Stimulated activated CD4-positive, alpha-beta T cell treated with anti-CD3 and anti-CD28 coated beads, Interleukin-4, amount 100 ng/mL, for 4 hours (primary cell): ENCODE results near the gene CDH6.
"Not testable (repeated sequence)": the region's sequence is repeated elsewhere in the genome, so short reads cannot be mapped to it uniquely, and the experiment has no call there.

Source experiments
- DNase-seq, 2 experiments: peaks; one replicate each; pipeline ENCODE4 v3.0.0-alpha.2; 2020

The CDH6 gene

GRCh38 chr5:31334061-31334860, 140.8 kb downstream of the CDH6 start:
- no peak for DNase-seq

GRCh38 chr5:31335456-31335855, 142.0 kb downstream of the CDH6 start:
- no peak for DNase-seq

- DNase-seq: no peak
These were observed 150.5 kb downstream of the CDH6 start for GRCh38 chr5:31343946-31344345.

GRCh38 chr5:31346896-31347551, 153.5 kb downstream of the CDH6 start:
- no peak for DNase-seq

- no peak for DNase-seq
These were observed 154.0 kb downstream of the CDH6 start for GRCh38 chr5:31347552-31347905.

DNA sequence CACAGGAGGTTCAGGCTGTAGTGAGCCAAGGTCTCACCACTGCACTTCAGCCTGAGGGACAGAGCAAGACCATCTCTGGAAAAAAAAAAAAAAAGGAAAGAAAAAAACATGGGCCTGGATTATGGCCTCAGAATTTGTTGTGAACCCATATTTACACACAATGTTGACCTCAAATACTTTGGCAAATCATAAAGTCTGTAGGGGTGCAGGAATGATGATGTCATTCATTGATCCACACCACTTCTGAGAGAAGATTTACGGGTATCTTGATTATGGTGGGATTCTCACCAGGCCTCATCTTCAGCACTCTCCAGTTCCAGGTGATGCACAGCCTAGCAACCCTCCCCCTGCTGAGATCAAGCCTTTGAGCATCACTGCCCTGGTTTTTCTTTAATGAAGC, 156.9 kb downstream of the CDH6 start:
- DNase-seq: no peak

- no peak for DNase-seq
These were observed 161.9 kb downstream of the CDH6 start for GRCh38 chr5:31355337-31355736.

GRCh38 chr5:31357038-31357437, 163.6 kb downstream of the CDH6 start:
- DNase-seq: no peak

DNA sequence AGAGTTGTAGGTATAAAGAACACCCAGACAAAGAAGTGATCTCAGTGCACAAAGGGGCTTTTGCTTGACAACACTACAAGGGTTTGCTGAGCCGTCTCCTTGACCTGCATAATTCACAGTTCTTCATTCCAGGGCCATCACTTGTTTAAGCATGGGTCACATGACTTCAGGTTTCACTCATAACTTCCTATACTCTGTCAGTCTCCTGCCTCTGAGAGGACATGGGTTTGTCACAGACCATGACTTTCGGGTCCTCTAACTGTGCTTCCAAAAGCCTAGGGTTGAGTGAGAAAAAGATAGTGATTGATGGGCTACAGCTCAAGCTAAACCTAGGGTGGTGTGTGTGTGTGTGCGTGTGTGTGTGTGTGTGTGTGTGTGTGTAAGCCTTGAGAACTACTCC, 166.4 kb downstream of the CDH6 start:
- DNase-seq: no peak

- DNase-seq: no peak
These were observed 167.7 kb downstream of the CDH6 start for GRCh38 chr5:31361234-31361633.

DNA sequence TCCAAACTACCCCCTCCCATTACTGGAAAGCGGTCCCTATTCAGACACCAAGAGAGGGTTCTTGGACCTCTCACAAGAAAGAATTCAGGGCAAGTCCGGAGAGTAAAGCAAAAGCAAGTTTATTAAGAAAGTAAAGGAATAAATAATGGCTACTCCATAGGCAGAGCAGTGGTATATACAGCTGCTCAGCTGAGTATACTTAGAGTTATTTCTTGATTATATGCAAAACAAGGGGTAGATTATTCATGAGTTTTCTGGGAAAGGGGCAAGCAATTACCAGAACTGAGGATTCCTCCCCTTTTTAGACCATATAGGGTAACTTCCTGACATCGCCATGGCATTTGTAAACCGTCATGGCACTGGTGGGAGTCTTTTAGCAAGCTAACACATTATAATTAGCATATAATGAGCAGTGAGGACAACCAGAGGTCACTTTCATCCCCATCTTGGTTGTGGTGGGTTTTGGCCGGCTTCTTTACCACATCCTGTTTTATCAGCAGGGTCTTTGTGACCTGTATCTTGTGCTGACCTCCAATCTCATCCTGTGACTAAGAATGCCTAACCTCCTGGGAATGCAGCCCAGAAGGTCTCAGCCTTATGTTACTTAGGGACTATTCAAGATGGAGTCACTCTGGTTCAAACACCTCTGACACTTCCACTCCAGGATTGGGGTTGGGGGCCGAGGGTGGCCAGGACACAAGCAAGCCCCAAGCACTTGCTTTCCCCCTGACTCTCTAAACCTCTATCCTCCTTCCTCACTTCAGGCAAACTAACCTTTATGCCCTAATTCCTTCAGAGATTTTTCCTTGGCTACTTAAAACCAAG, 168.4 kb downstream of the CDH6 start:
- not testable (repeated sequence) for DNase-seq

- no peak for DNase-seq
These were observed 169.0 kb downstream of the CDH6 start for GRCh38 chr5:31362529-31362900.

DNA sequence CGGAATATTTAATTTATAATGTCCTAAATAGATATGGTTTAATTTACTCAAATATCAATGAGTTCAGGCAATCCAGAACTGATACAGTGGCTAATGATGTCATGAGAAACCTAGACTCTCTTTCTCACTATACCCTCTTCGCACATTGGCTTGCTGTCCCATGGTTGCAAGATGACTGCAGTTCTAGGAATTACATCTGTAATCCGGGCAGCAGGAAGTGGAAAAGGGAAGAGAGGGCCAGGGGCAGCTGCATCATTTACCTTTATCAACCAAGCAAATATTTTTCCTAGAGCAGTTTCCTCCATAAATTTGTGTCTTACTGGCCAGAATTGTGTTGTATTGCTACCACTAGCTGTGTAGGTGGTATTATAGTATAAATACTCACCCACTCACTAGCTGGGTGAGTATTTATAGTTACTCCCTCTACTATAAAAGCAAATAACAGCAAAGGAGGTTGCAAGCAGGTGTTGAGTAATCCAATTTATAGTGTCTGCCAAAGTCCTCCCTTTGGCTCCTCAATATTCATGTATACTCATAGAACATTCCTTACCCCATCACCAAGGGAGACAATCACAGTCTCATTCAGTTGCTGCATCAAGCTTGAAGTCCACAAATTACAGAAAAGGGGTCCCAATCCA, 169.6 kb downstream of the CDH6 start:
- no peak for DNase-seq

DNA sequence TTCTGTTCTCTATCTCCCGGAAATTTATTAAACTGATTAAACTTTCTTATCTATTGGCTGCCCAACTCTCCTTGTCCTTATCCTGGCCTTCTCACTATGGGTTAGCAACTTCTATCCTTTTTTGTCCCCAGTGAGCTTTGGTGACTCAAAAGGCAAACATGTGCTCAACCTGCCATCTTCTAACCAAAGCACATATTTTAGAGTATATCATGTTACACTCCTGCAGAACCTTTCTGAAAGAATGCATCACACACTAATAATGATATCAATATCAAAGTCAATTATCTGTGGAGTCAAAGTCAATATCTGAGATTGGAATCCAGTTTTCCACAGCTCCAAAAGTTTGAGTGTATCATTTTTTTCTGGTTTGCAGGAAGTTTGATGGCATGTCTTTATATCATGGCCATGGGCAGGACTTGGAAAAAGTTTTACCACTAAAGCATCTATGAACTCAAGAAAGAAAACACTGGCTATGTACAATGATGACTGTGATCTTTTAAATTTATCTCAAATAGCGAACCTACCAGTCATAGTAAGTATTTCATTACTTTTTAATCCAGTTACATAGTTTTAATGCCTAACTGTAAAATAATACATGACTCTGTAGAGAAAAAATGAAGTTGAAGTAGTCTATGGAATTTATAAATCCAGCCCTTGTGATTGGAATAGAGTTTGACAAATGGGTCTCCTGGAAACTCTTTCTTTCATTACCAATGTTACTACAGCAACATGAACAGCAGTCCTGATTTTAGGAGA, 171.6 kb downstream of the CDH6 start:
- no peak for DNase-seq

DNA sequence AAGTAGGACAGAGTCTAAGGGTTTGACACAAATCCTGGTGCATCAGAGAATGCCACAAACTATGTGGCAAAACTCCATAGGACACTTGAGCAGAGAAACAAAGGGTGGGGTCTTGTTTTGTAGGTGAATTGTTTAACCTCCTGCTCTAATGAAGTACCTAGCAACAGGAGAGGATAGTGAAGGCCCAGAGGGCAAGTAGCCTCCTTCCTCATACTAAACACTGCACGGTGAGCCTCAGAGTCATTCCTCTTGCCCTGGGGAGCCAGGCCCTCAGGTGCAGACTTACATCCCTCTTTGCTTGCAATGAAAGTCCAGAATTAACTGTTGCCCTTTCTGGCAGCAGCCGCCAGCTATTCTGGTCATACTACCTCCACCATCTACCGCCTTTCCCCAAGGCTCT, 172.3 kb downstream of the CDH6 start:
- no peak for DNase-seq

GRCh38 chr5:31366941-31367340, 173.5 kb downstream of the CDH6 start:
- DNase-seq: no peak

GRCh38 chr5:31372124-31372523, 178.6 kb downstream of the CDH6 start:
- DNase-seq: no peak

- DNase-seq: no peak
These were observed 182.7 kb downstream of the CDH6 start for GRCh38 chr5:31375999-31376720.

GRCh38 chr5:31377274-31377946, 183.9 kb downstream of the CDH6 start:
- DNase-seq: no peak

- no peak for DNase-seq
These were observed 184.7 kb downstream of the CDH6 start for GRCh38 chr5:31378136-31378535.
